Fibroblast of villous mesenchyme (primary cell): ENCODE results near the gene HSD11B2. TPM values are rescaled to one million over a fixed set of nuclear protein-coding genes. Genes with fewer than 3 reads are reported as not detected.

ENCODE experiments used
- DNase-seq: peaks from one replicate; pipeline ENCODE4 v3.0.0-alpha.2; 2010; ENCODE audit warnings: low read depth
- H3K4me3 ChIP-seq: 2 replicates; pipeline ENCODE4 v1.5.1; 2011; ENCODE audit warnings: low read depth, mild to moderate bottlenecking, low read length
- CTCF ChIP-seq: IDR thresholded peaks from 2 replicates; pipeline ENCODE4 v1.5.1; 2012; ENCODE audit warnings: low read depth, mild to moderate bottlenecking, low read length; ENCODE audit not compliant: insufficient read depth
- total RNA-seq: library from RNA; depleted of rRNA; stranded (reverse); fragments of >200 nt; gene quantifications from 2 replicates; pipeline ENCODE4 v1.2.3, GENCODE V29; 2012

The HSD11B2 gene
- total RNA-seq, 1 donor, result not detected

GRCh38 chr16:67430504-67430976 lies 381 bp upstream of the HSD11B2 start:
- H3K4me3 ChIP-seq, result peak overlapping the region; percentile 44
- DNase-seq, result no peak
- TF ChIP-seq CTCF, result no peak

GRCh38 chr16:67431775-67432505 lies 1.0 kb downstream of the HSD11B2 start:
- peak overlapping the region; percentile 45 for H3K4me3 ChIP-seq
- TF ChIP-seq CTCF, result no peak
- DNase-seq, result no peak

- H3K4me3 ChIP-seq, result no peak overlapping the region
- TF ChIP-seq CTCF, result no peak
- DNase-seq, result no peak
Measured at GRCh38 chr16:67432506-67432890, 1.6 kb downstream of the HSD11B2 start.

- TF ChIP-seq CTCF, result no peak
- no peak overlapping the region for H3K4me3 ChIP-seq
- no peak for DNase-seq
Measured at GRCh38 chr16:67433131-67433719, 2.3 kb downstream of the HSD11B2 start.

GRCh38 chr16:67435758-67436164 lies 4.8 kb downstream of the HSD11B2 start:
- no peak for TF ChIP-seq CTCF

GRCh38 chr16:67436640-67437193 lies 5.8 kb downstream of the HSD11B2 start:
- TF ChIP-seq CTCF, result no peak
- DNase-seq, result no peak
- H3K4me3 ChIP-seq, result no peak overlapping the region

More at GRCh38 chr16:67435758-67436164, 4.8 kb downstream of the HSD11B2 start:
- DNase-seq, result no peak
- H3K4me3 ChIP-seq, result no peak overlapping the region
